Left ventricle myocardium inferior (tissue), 1 donor: ENCODE results near the gene OR5D18. TPM values are rescaled to one million over a fixed set of nuclear protein-coding genes. Genes with fewer than 3 reads are reported as not detected.

Experiments
- DNase-seq: peaks from one replicate; pipeline ENCODE4 v3.0.0-alpha.2; 2020
- H3K27ac ChIP-seq: fragments of 200-600 bp; replicated peaks from 2 replicates; pipeline ENCODE4 v1.8.0; 2021
- H3K27me3 ChIP-seq: fragments of 200-600 bp; 2 replicates; pipeline ENCODE4 v1.8.0; 2021; ENCODE audit warnings: low read depth
- H3K36me3 ChIP-seq: fragments of 200-600 bp; 2 replicates; pipeline ENCODE4 v1.8.0; 2021
- H3K4me1 ChIP-seq: fragments of 200-600 bp; 2 replicates; pipeline ENCODE4 v1.8.0; 2021
- H3K4me3 ChIP-seq: fragments of 200-600 bp; 2 replicates; pipeline ENCODE4 v1.8.0; 2021; ENCODE audit warnings: mild to moderate bottlenecking, moderate library complexity
- H3K9me3 ChIP-seq: fragments of 200-600 bp; replicated peaks from 2 replicates; pipeline ENCODE4 v1.8.0; 2021
- CTCF ChIP-seq: fragments of 200-600 bp; IDR thresholded peaks from 2 replicates; pipeline ENCODE4 v1.8.0; 2021; ENCODE audit warnings: antibody characterized with exemption, mild to moderate bottlenecking, borderline replicate concordance
- intact Hi-C: fragments of 100-400 bp; cut with micrococcal nuclease; formaldehyde crosslinking; loops from one replicate; pipeline ENCODE4 v1.11.0; 2022
- long read RNA-seq: library from polyadenylated mRNA; unstranded; transcript quantifications from one replicate; pipeline ENCODE4 v2.0.0, GENCODE V29; 2021
- total RNA-seq: library from RNA; stranded (reverse); fragmentation: NEBNext Ultra II Directional; extraction: Animal tissue kit (Norgen Biotek cat#: 25700); gene quantifications from one replicate; pipeline ENCODE4 v1.2.1, GENCODE V29; 2021
- donor health status: DM: no; HTN: yes; CAD: no; lungs with severe emphysema.

OR5D18 gene
- total RNA-seq = not detected
- long read RNA-seq = 0 reads

GRCh38 chr11:55819330-55819729 is at the start of gene OR5D18:
OR5D18 (plus strand) TSS chr11:55819630; CDS start chr11:55819630, 0 bp downstream.
- Histone ChIP-seq H3K27ac (no peak within 1 kb of the TSS), H3K4me3 (no peak within 1 kb of the TSS), H3K4me1 (no peaks in the 10 kb centered on the region), H3K9me3 (peaks cover 4% of the 10 kb centered on the region), H3K36me3 (no peaks in the 10 kb centered on the region), H3K27me3 (no peaks in the 10 kb centered on the region)
- no peak for DNase-seq
- intact Hi-C loops = no loop called here
- no peak for TF ChIP-seq CTCF

GRCh38 chr11:55773138-55773537 is 46.3 kb upstream of the OR5D18 start, which contains the start of gene OR5D13:
OR5D13 (plus strand) TSS chr11:55773438; CDS start chr11:55773438, 0 bp downstream.
- H3K4me1 ChIP-seq = no peaks in the 10 kb centered on the region
- no peaks in the 10 kb centered on the region for H3K27me3 ChIP-seq
- intact Hi-C loops = no loop called here
- peaks cover 16% of the 10 kb centered on the region for H3K9me3 ChIP-seq
- DNase-seq = no peak
- no peaks in the 10 kb centered on the region for H3K36me3 ChIP-seq
- TF ChIP-seq CTCF = no peak
- no peak within 1 kb of the TSS for H3K4me3 ChIP-seq
- H3K27ac ChIP-seq = no peak within 1 kb of the TSS

GRCh38 chr11:55791606-55792005 is 27.8 kb upstream of the OR5D18 start:
- intact Hi-C loops = no loop called here
- no peaks in the 10 kb centered on the region for H3K27me3 ChIP-seq
- H3K27ac ChIP-seq = no peak overlapping the region
- H3K36me3 ChIP-seq = no peaks in the 10 kb centered on the region
- no peaks in the 10 kb centered on the region for H3K4me1 ChIP-seq
- DNase-seq = no peak
- peaks cover 4% of the 10 kb centered on the region for H3K9me3 ChIP-seq
- H3K4me3 ChIP-seq = no peak overlapping the region
- no peak for TF ChIP-seq CTCF

- no peaks in the 10 kb centered on the region for H3K27me3 ChIP-seq
- peaks cover 4% of the 10 kb centered on the region for H3K9me3 ChIP-seq
- H3K27ac ChIP-seq = no peak overlapping the region
- H3K4me1 ChIP-seq = no peaks in the 10 kb centered on the region
- no peak for TF ChIP-seq CTCF
- H3K4me3 ChIP-seq = no peak overlapping the region
- no peaks in the 10 kb centered on the region for H3K36me3 ChIP-seq
- intact Hi-C loops = no loop called here
- DNase-seq = no peak
These were observed 26.1 kb upstream of the OR5D18 start for GRCh38 chr11:55793321-55793720.

DNA sequence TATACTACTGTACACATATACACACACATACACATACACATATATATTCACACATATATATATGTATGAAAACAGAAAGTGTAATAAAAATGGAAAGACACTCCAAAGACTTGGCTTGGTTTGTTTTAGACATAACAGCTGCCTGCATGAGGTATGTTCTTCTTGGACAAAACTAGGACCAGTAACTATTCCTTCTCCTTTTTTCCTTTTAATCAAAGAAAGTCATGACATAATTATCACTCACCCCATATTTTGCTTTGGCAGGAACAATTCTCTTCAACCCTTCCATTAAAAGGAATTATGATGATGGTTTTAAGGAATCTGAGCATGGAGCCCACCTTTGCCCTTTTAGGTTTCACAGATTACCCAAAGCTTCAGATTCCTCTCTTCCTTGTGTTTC is 24.2 kb upstream of the OR5D18 start, which contains the start of gene OR5D14:
TSS of gene OR5D14 (plus strand) at position 301 of the 400 bp plus-strand sequence. CDS start at position 301, 0 bp downstream.
- DNase-seq = no peak
- intact Hi-C loops = no loop called here
- no peaks in the 10 kb centered on the region for H3K36me3 ChIP-seq

More for the DNA sequence above, 24.2 kb upstream of the OR5D18 start, which contains the start of gene OR5D14:
- H3K27me3 ChIP-seq = no peaks in the 10 kb centered on the region
- H3K4me3 ChIP-seq = no peak within 1 kb of the TSS
- no peaks in the 10 kb centered on the region for H3K4me1 ChIP-seq
- TF ChIP-seq CTCF = no peak
- H3K27ac ChIP-seq = no peak within 1 kb of the TSS
- peaks cover 8% of the 10 kb centered on the region for H3K9me3 ChIP-seq
